ENCODE measurements around the gene TTC33.
"Not testable (repeated sequence)": the region's sequence is repeated elsewhere in the genome, so short reads cannot be mapped to it uniquely, and the experiment has no call there.

Gene TTC33

DNA sequence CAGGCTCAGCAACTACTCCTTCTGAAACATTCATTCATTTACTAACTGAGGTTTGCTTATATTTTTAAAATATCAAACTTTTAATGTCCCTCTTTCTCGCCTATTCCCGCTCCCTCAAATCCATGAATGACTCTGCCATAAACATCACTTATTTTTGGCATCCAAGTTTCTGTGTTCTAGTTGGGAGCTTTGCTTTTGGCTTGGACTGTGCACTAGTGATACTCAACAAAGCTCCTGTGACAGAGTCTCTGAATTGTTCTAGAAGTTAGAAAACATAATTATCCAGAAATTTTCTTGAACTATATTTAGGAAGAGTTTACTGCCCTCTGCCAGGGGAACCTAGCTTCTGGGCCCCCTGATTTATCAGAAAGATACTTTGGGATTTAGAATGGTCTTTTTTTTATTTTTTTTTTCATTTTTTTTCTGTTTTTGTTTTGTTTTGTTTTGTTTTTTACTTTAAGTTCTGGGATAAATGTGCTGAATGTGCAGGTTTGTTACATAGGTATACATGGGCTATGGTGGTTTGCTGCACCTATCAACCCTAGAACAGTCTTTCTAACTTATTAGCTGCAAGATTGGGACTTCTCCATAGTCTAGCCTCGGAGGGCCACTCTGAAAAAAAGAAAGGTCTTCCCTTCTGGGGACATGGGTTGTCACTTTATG lies 140.7 kb downstream of the TTC33 start:
- DNase-seq (ENCODE audit: low read depth, low spot score) = no peak

GRCh38 chr5:40614466-40614865 lies 141.3 kb downstream of the TTC33 start:
- no peak for DNase-seq (ENCODE audit: low read depth, low spot score)

GRCh38 chr5:40607202-40607601 lies 148.6 kb downstream of the TTC33 start:
- no peak for DNase-seq (ENCODE audit: low read depth, low spot score)

DNA sequence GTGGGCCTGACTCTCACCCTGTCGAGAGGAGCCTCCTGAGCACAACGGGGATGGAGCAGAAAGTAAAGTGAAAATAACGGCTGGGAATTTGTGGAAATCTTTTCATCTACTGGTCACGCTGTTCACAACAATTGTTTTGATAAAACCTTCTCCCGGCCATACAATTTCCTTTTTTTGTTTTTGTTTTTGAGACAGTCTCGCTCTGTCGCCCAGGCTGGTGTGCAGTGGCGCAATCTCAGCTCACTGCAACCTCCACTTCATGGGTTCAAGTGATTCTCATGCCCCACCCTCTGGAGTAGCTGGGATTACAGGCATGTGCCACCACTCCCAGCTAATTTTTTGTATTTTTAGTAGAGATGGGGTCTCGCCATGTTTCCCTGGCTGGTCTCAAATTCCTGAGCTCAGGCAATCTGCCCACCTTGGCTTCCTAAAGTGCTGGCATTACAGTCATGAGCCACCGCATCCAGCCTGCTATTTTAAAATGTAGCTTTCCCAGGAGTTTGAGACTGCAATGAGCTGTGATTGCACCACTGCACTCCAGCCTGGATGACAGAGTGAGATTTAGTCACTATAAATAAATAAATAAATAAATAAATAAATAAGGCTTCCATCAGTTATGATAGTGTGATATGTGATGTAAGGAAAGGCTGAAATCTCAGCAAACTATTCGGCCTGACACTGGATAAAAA lies 149.5 kb downstream of the TTC33 start:
- DNase-seq (ENCODE audit: low read depth, low spot score) = no peak

- no peak for DNase-seq (ENCODE audit: low read depth, low spot score)
Observed at GRCh38 chr5:40605295-40605958, 150.3 kb downstream of the TTC33 start.

- DNase-seq (ENCODE audit: low read depth, low spot score) = no peak
Observed at GRCh38 chr5:40603378-40603777, 152.4 kb downstream of the TTC33 start.

GRCh38 chr5:40601198-40601868 lies 154.4 kb downstream of the TTC33 start:
- no peak for DNase-seq (ENCODE audit: low read depth, low spot score)

DNA sequence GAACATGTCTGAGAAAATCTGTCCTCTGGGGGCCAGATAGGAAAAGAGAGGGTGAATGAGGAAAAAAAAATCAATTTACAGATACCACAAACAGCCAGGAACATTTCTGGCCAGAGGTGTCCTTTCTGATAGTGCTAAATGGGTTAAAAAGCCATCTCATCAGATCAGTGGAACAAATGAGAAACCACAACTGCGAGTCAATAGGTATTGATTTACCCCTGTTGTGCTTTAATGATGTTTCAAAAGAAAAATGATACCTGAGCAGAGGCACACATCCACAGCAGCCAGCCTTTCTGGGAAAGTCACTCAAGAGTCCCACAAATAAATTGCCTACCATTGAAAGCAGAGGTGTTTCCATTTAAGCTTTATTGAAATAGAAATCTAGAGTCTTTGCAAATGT lies 155.4 kb downstream of the TTC33 start:
- no peak for DNase-seq (ENCODE audit: low read depth, low spot score)

DNA sequence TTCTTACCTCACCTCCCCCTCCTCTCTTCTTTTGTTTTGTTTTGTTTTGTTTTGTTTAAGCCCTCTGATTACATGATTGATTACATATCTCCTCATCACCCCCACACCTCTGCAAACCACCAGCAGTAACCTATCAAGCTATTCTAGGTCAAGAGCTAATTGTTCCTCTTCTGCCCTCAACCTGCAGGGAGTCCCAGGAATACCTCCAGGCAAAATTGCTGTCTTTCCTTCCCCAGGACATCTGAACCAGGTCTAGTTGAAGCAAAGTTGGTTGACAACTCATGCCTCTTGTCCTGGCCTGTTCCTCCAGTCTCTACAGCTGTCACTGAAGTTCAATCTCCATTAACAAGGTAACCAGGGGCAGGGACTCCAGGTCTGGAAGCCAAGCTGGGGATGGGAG lies 156.1 kb downstream of the TTC33 start:
- no peak for DNase-seq (ENCODE audit: low read depth, low spot score)

GRCh38 chr5:40594811-40595210 lies 160.9 kb downstream of the TTC33 start:
- DNase-seq (ENCODE audit: low read depth, low spot score) = no peak

DNA sequence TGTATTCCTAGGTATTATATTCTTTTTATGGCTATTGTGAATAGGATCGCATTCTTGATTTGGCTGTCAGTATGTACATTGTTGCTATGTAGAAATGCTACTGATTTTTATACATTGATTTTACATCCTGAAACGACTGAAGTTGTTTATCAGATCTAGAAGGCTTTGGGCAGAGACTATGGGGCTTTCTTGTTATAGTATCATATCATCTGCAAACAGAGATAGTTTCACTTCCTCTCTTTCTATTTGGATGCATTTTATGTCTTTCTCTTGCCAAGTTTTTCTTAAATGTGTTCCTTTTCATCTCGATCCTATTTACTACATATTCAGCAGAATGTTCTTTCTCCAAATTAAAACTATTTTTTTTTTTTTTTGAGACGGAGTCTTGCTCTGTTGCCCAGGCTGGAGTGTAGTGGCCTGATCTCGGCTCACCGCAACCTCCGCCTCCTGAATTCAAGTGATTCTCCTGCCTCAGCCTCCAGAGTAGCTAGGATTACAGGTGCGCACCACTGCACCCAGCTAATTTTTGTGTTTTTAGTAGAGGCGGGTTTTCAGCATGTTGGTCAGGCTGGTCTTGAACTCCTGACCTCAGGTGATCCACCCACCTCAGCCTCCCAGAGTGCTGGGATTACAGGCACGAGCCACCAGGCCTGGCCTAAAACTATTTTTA lies 163.9 kb downstream of the TTC33 start:
- not testable (repeated sequence) for DNase-seq (ENCODE audit: low read depth, low spot score)

GRCh38 chr5:40587376-40587775 lies 168.4 kb downstream of the TTC33 start:
- DNase-seq (ENCODE audit: low read depth, low spot score) = no peak

- DNase-seq (ENCODE audit: low read depth, low spot score) = no peak
Observed at GRCh38 chr5:40585537-40586267, 170.1 kb downstream of the TTC33 start.

DNA sequence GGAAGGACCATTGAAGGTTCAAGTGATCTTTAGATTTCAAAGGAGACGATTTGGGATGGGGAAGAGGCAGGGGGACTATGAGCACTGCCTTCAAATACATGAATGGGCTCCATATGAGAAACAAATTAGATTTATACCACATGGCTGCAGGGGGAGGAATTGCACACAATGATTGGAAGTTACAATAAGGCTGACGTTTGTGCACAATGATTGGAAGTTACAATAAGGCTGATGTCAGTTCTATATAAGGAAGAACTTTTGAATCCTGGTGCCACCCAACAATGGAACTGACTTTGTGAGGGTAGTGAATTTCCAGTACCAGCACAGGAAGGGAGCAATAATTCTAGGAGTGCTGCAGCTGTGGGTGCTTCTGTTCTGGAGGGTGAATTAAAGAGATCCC lies 171.7 kb downstream of the TTC33 start:
- DNase-seq (ENCODE audit: low read depth, low spot score) = no peak

DNA sequence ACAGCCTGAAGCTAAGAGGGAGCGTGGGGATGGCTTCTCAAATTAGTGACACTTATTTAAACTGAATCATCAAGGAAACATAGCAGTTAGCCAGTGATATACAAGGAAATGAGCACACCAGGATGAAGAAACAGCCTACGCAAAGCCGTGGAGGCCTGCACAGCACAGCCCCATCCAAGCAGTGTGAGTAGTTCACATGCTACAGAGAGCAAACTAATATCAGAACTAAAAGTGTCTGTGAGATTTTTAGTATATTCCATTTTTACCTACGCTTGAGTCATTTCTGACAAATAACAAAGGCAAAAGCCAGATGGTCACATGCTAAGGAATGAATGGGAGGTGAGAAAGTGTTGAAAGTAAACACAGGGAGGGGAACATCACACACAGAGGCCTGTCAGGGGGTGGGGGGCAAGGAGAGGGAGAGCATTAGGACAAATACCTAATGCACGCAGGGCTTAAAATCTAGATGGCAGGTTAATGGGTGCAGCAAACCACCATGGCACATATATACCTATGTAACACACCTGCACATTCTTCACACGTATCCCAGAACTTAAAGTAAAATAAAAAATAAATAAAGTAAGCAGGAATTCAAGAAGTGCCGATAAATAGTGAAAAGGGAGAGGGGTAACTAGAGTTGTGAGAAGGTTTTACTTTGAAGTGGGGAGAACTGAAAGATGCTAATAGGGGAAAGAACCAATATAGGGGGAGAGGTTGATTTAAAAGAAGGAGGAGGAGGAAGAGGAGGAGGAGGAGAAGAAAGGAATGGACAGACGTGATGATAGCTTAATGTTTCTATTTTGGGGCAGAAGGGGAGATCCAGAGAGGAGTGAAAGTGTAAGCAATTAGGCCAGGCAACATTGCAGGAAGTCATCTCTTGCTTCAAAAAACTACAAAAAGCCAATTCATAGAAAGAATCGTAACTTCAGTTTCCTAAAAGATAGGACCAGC lies 177.0 kb downstream of the TTC33 start:
- no peak for DNase-seq (ENCODE audit: low read depth, low spot score)

DNA sequence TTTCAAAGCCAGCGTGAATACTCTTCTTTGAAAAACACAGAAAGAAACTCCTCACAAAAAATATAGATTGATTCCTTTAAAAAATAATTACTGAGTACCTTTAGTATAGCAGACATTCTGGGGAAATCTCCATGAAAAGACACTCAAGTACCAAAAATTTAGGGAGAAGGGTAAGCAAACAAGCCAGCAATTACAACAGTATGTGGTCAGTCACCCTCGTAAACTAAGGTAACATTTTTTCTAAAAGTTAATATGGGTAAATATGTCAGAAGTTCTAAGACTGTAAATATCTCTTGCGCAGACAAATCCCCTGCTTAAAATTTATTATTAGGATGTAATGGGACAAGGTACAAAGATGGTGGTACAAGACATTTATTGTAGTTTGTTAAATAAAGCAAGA lies 178.0 kb downstream of the TTC33 start:
- DNase-seq (ENCODE audit: low read depth, low spot score) = no peak

DNA sequence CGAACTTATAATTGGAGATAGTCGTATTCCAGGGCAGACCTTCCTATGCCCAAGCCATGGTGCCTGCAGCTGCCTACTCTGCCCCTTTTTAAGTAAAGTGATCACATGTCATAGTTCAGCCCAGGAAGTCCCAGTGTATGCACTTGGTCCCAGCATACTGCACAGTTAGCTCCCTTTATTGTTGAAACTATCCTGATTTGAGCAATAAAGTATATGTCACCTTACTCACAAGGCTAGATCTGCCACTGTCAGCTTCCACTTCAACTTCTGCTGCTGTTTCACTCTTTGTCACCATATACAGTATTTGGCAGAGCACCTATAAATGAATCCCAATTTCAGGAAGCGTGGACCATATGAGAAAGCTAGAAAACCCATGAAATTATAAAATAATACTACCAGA lies 179.8 kb downstream of the TTC33 start:
- no peak for DNase-seq (ENCODE audit: low read depth, low spot score)

GRCh38 chr5:40575411-40575810 lies 180.3 kb downstream of the TTC33 start:
- DNase-seq (ENCODE audit: low read depth, low spot score) = no peak

DNA sequence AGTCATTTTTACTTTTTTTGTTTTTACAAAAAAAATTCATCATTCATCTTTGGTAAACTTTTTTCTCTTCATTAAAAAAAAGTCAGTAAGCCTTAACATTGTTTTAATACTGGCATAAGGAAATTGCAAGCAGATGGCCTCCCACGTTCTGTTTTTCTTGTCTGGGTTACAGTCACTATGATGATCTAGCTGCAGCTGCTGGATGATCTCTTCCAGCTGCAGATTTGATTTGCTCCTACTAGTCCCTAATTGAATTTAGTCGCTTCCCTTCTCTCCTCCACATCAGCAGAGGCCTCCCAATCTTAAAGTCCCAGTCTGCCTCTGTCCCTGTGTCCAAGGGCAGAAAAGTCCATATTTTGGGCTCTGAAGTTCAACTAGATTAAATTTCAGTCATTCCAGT lies 182.8 kb downstream of the TTC33 start:
- DNase-seq (ENCODE audit: low read depth, low spot score) = no peak

DNA sequence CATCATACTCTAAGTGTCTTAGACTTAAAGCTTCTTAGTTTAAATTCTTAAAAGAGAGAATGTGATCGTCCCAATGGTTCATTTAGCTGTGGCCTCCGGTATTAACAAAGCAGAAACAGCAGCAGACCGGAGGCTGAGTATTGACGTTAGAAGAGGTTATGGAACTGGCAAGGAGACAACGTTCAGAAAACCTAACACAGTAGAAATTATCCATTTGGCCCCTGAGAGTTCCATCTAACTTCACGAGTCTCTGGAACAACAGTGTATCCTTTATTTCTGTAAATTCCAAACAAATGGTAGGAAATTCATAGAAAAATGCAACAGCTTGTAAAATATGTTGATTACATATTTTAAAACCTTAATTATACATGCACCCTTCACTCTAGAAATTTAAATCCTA lies 183.4 kb downstream of the TTC33 start:
- no peak for DNase-seq (ENCODE audit: low read depth, low spot score)

Data from activated naive CD8-positive, alpha-beta T cell treated with anti-CD3 and anti-CD28 coated beads, Interleukin-2, amount 50 U/mL, for 16 hours (primary cell).